Stomach (tissue), 4 donors: Measurements from ENCODE around the gene LRRC63.

Experiments
- CTCF ChIP-seq, 7 experiments: fragments of 450-650 bp in 4 of 7; fragments of 200-600 bp in 3 of 7; sonication (generic) in 3 of 7; IDR thresholded peaks; one replicate each; pipeline ENCODE4 v1.5.1; 2016 to 2019; ENCODE audit warnings: antibody characterized with exemption in 7 of 7, control low read depth in 2 of 7, mild to moderate bottlenecking in 1 of 7
- POLR2A ChIP-seq, 4 donors: fragments of 450-650 bp; IDR thresholded peaks; one replicate each; pipeline ENCODE4 v1.6.1; 2016; ENCODE audit warnings: antibody characterized with exemption in 4 of 4, control low read depth in 2 of 4, mild to moderate bottlenecking in 1 of 4, moderate library complexity in 1 of 4
- POLR2AphosphoS5 ChIP-seq, 3 donors: sonication (generic); formaldehyde crosslinking; IDR thresholded peaks; one replicate each; pipeline ENCODE4 v1.6.1; 2016; ENCODE audit warnings: antibody characterized with exemption in 3 of 3

GRCh38 chr13:46195016-46195415, 16.7 kb upstream of the LRRC63 start:
- TF ChIP-seq CTCF (IDR thresholded peaks at IDR 0.05), result no peak
- no peak for TF ChIP-seq POLR2A (IDR thresholded peaks at IDR 0.05)
- no peak for TF ChIP-seq POLR2AphosphoS5 (IDR thresholded peaks at IDR 0.05)
